SK-MEL-5 (cell line): ENCODE results near the gene LIPE. TPM values are rescaled to one million over a fixed set of nuclear protein-coding genes. Genes with fewer than 3 reads are reported as not detected.
A peak's percentile ranks its signal among the peaks of the same experiment; 100 is the strongest.
"Not testable (repeated sequence)": the region's sequence is repeated elsewhere in the genome, so short reads cannot be mapped to it uniquely, and the experiment has no call there.

Experiments used
- DNase-seq: peaks from one replicate; pipeline ENCODE4 v3.0.0-alpha.2; 2016; ENCODE audit warnings: low read depth, low spot score
- in situ Hi-C: cut with HindIII; loops from 2 replicates; pipeline ENCODE4 v1.10.0; 2016; ENCODE audit warnings: low sequenced_read_pairs, high pct_unique_total_duplicates, low pct_unique_long_range_greater_than_20kb
- total RNA-seq: library from RNA; depleted of rRNA; stranded (reverse); fragments of >200 nt; shearing (Covaris generic); gene quantifications from 2 replicates; pipeline ENCODE4 v1.2.3, GENCODE V29; 2014

The LIPE gene
- total RNA-seq, 1 experiment from 2014 or later, result not detected

- in situ Hi-C loops, result no loop called here
- DNase-seq, result no peak
These were observed 28.5 kb upstream of the LIPE start for GRCh38 chr19:42455621-42456081.

GRCh38 chr19:42455086-42455485, 27.9 kb upstream of the LIPE start:
- DNase-seq, result no peak
- in situ Hi-C loops, result no loop called here

DNA sequence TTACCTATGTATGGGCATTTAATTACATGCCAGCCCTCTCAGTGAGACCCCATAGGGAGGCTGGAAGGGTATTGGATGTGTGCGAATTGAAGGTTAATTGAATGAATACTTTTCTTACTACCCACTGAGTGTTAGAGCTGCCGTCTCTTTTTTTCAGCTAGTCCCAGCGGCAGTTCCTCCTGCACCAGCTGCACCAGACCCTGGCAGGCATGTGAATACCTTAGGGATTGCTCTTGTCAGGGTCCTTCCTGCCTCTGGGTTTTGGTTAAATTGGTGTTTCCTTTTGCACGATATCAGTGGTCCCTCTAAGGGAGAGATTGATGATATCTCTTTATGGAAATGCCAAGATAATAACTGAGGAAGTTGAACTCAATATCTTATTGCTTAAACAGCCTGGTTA, 25.4 kb upstream of the LIPE start:
- in situ Hi-C loops, result no loop called here
- DNase-seq, result no peak

GRCh38 chr19:42450314-42450934, 23.2 kb upstream of the LIPE start:
- in situ Hi-C loops, result no loop called here
- DNase-seq, result peak; percentile 86

- DNase-seq, in situ Hi-C loops: not testable (repeated sequence)
These were observed 21.1 kb upstream of the LIPE start for GRCh38 chr19:42448306-42448705.

GRCh38 chr19:42445948-42446347, 18.8 kb upstream of the LIPE start:
- in situ Hi-C loops, result no loop called here
- no peak for DNase-seq

GRCh38 chr19:42443944-42444398, 16.8 kb upstream of the LIPE start:
- in situ Hi-C loops, result no loop called here
- DNase-seq, result no peak

DNA sequence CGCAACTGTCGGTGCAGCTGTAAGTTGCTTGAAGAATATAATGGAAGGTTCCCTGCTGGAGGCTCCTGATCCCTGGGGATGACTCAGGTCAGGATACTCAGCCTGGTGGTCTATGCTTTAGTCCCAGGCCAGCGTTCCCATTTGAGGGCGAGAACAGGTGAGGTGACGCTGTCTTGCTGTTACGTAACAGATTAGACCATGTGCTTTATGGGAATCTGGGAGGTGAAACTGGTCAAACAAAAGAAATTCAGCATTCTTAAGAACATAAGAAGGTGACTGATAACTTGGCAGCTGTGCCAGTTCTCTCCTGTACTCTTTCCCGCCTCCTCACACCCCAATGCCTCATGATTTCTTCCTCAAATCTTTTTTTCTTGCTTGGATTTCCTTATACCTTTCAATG, 15.6 kb upstream of the LIPE start, which contains the start of gene CXCL17:
CXCL17 (minus strand) TSS at position 114 of the 400 bp plus-strand sequence. CDS start 114 bp downstream, outside the sequence.
- in situ Hi-C loops, result no loop called here
- no peak for DNase-seq

- in situ Hi-C loops, result no loop called here
- DNase-seq, result no peak
These were observed 13.9 kb upstream of the LIPE start for GRCh38 chr19:42441049-42441445.

DNA sequence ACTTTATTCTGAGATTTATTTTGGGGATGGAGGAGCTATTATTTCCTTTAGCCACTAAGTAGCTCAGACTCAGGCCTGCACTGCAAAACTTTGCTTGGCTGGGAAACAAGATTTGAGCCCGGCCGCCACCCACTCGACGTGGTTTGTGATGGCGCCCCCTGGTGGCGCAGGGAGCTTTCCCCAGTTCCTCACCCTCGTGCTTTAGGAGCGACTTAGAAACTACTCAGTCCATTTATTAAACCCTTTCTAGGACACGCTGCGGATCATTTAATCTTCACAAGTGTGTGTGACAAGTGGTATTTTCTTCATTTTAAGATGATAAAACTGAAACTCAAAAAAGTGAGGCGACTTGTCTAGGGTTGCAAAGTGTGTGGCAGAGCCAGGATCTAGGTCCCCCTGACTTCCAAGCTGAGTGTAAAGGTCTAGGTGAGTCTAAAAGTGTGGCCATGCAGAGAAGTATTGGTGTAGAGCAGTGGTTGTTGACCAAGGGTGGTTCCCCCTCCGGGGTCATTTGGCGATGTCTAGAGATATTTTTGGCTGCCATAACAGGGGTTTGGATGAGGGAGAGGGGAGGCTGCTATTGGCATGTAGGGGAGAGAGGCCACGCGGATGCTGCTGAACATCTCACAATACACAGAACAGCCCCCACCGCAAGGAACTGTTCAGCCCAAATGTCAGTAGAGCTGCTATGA, 13.3 kb upstream of the LIPE start:
- DNase-seq, result peak; percentile 78
- in situ Hi-C loops, result no loop called here

- DNase-seq, result peak; percentile 58
- in situ Hi-C loops, result no loop called here
These were observed 8.8 kb upstream of the LIPE start for GRCh38 chr19:42436006-42436405.

- no peak for DNase-seq
- in situ Hi-C loops, result no loop called here
These were observed 8.1 kb upstream of the LIPE start for GRCh38 chr19:42435316-42435715.

DNA sequence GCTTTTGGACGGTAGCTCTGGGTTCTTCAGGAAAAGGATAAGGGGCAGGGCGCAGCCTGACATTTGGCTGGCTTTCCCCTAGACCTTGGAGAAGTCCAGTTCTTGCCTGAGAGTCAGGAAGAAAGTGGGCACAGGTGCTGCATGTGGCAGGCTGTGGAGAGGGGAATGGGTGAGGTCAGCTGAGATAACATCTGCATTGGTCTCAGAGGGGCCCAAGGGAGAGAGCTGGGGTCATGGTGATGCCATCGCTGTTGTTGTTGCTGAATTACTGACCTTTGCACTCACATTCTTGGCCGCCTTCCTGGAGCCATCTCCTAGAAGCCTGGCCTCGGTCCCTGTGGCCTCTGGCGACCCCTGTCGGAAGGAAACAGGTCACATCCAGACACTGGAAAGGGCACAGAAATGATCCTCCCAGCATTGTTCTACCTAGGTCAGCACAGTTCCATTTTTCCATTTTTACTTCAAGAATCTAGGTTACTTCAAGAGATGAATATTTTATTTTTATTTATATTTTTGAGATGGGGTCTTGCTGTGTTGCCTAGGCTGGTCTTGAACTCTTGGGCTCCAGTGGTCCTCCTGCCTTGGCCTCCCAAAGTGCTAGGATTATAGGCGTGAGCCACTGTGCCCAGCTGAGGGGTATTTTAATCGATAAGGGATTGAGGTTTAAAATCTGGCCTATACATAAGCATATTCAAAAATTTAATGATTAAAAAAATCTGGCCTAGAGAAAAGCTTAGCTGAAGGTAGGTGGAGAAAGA, 6.5 kb upstream of the LIPE start:
- peak; percentile 79 for DNase-seq
- in situ Hi-C loops, result no loop called here

- in situ Hi-C loops, result no loop called here
- no peak for DNase-seq
These were observed 4.3 kb upstream of the LIPE start for GRCh38 chr19:42431486-42431885.

DNA sequence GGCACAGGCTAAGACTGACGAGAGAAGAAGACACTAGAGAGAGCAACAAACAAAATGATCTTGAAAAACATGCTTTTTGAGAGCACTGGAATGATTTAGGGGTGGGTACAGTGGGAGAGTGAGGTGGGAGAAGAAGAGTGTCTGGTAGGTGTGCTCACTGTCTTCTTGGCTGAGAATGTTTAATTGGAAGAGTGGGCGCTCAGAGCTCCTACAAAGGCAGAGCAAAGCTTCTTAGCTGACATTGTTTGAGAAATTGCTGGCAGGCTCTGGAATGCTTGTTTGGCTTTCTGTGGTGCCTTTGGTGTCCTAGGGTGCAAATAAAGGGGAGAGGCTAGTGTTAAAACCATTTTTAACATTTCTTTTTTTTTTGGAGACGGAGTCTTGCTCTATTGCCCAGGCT, 1.5 kb upstream of the LIPE start:
- no peak for DNase-seq
- in situ Hi-C loops, result no loop called here

DNA sequence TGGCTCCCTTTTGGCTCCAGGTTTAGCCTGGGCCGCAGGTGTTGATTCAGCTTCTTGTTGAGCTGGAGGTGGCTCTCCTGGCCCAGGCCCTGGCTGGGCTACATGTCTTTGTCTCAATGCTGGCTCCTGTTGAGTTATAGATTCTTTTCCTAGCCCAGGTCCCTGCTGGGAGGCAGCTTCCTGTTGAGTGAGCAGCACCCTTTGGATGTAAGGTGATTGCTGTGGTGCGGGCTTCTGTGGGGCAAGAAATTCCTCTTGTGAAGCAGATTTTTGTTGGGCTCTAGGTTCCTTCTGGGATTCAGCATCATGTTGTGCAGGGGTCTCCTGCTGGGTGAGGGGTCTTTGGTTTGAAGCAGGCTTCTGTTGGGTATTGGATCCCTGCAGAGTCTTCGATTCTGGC, 545 bp downstream of the LIPE start:
- no peak for DNase-seq
- in situ Hi-C loops, result no loop called here

GRCh38 chr19:42424712-42425131, 2.5 kb downstream of the LIPE start:
- in situ Hi-C loops, result no loop called here
- no peak for DNase-seq

GRCh38 chr19:42424345-42424707, 2.9 kb downstream of the LIPE start:
- in situ Hi-C loops, result no loop called here
- DNase-seq, result no peak
